ENCODE data around the gene IFTAP. TPM values are rescaled to one million over a fixed set of nuclear protein-coding genes. Genes with fewer than 3 reads are reported as not detected.

IFTAP gene
- total and polyA plus RNA-seq, 2 donors (not counting 3 experiments of a cell fraction or from before 2014, with no cell fraction given) = 15.8 to 19.6 TPM

GRCh38 chr11:36617543-36618362 lies 23.5 kb downstream of the IFTAP start:
- POLR2A ChIA-PET = no interaction called here
- intact Hi-C loops (cut with micrococcal nuclease) = no loop called here
- no peaks in the 10 kb centered on the region for H3K9me1 ChIP-seq (replicated peaks; ENCODE audit: control insufficient read depth, extremely low read depth, insufficient read depth, low read length)
- BruUV-seq (replicated peaks) = no TSS peak
- H3K9me3 ChIP-seq (replicated peaks; ENCODE audit: control insufficient read depth, insufficient read depth, low read length) = no peaks in the 10 kb centered on the region
- FAIRE-seq = no peak
- dilution Hi-C loops (cut with MboI; ENCODE audit: extremely low pct_ligation_motif_present, low sequenced_read_pairs) = no loop called here
- H3K79me2 ChIP-seq (ENCODE audit: control insufficient read depth, insufficient read depth, low read length) = no peaks in the 10 kb centered on the region
- no peak overlapping the region for H3K9ac ChIP-seq (replicated peaks; ENCODE audit: extremely low read depth, insufficient read depth, low read length)
- TF ChIP-seq CTCF (IDR thresholded peaks at IDR 0.05; ENCODE audit: extremely low read depth in 1 of 2, insufficient read depth in 1 of 2, low read depth in 1 of 2, low read length in 2 of 2) (no peak), JUN (IDR thresholded peaks at IDR 0.05; ENCODE audit: borderline replicate concordance, insufficient read depth, insufficient read length, low read depth) (no peak), POLR2AphosphoS5 (IDR thresholded peaks at IDR 0.05; ENCODE audit: insufficient read depth, low read depth, low read length) (no peak), MAX (IDR thresholded peaks at IDR 0.05; ENCODE audit: insufficient read depth, insufficient read length) (no peak), POLR2A (IDR thresholded peaks at IDR 0.05; ENCODE audit: low read depth, low read length) (no peak), GATA2 (IDR thresholded peaks at IDR 0.05; ENCODE audit: insufficient read depth, insufficient read length, low read depth, low read length) (no peak)
- H4K20me1 ChIP-seq (replicated peaks; ENCODE audit: control insufficient read depth, extremely low read depth, insufficient read depth, low read length) = no peaks in the 10 kb centered on the region
- H3K27ac ChIP-seq (ENCODE audit: insufficient read depth, low read depth, low read length) = no peak overlapping the region
- H3K4me3 ChIP-seq (replicated peaks in 1 of 3; ENCODE audit: insufficient read depth in 1 of 3, low read depth in 1 of 3, low read length in 3 of 3) = no peak overlapping the region
- H3K4me1 ChIP-seq (ENCODE audit: control insufficient read depth, extremely low read depth, insufficient read depth, low read length) = peaks cover 2% of the 10 kb centered on the region
- CTCF ChIA-PET = interaction anchor here (1.0 kb wide), 1 partner anchor 9 kb away, joined by 3 read pairs; no protein-coding TSS in a partner anchor
- no peaks in the 10 kb centered on the region for H3K36me3 ChIP-seq (ENCODE audit: control insufficient read depth in 2 of 2, extremely low read depth in 1 of 2, insufficient read depth in 2 of 2, low read length in 2 of 2)
- no peak for DNase-seq (ENCODE audit: low read depth, low spot score)
- no peak overlapping the region for H2AFZ ChIP-seq (ENCODE audit: low read depth, low read length)
- no peaks in the 10 kb centered on the region for H3K27me3 ChIP-seq (ENCODE audit: control insufficient read depth in 2 of 2, insufficient read depth in 2 of 2, low read length in 2 of 2)
- H3K4me2 ChIP-seq (ENCODE audit: insufficient read depth, low read length) = no peak overlapping the region

All from endothelial cell of umbilical vein (primary cell).